ENCODE data around the gene SERP2.

DNA sequence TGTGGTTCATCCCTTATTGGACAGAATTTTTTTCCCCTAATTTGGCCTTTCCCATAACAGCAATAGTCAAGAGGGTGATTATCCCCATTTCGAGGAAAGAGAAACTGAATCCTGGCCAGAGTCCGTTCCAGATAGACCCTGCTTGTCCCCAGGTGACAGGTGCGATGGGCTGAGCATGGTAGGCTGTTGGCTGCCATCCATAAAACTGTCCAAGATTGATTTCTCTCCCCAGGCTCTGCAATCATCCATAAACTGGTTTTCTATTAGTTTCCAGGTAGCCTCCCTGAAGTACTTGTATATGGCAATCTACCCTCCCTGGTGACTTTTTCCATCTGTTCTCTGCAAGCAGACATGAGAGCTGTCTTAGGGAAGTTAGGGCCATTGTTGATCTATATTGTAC, 25.4 kb downstream of the SERP2 start:
- TF ChIP-seq POLR2A (IDR thresholded peaks at IDR 0.05): no peak
- TF ChIP-seq, protein P1, sequence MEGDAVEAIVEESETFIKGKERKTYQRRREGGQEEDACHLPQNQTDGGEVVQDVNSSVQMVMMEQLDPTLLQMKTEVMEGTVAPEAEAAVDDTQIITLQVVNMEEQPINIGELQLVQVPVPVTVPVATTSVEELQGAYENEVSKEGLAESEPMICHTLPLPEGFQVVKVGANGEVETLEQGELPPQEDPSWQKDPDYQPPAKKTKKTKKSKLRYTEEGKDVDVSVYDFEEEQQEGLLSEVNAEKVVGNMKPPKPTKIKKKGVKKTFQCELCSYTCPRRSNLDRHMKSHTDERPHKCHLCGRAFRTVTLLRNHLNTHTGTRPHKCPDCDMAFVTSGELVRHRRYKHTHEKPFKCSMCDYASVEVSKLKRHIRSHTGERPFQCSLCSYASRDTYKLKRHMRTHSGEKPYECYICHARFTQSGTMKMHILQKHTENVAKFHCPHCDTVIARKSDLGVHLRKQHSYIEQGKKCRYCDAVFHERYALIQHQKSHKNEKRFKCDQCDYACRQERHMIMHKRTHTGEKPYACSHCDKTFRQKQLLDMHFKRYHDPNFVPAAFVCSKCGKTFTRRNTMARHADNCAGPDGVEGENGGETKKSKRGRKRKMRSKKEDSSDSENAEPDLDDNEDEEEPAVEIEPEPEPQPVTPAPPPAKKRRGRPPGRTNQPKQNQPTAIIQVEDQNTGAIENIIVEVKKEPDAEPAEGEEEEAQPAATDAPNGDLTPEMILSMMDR (IDR thresholded peaks at IDR 0.05 in 8 of 11, conservative IDR thresholded peaks at IDR 0.05 in 3 of 11): no peak

Data from spleen (tissue), 7 donors.